Measurements from ENCODE around the gene ARHGEF19.

ARHGEF19 gene

DNA sequence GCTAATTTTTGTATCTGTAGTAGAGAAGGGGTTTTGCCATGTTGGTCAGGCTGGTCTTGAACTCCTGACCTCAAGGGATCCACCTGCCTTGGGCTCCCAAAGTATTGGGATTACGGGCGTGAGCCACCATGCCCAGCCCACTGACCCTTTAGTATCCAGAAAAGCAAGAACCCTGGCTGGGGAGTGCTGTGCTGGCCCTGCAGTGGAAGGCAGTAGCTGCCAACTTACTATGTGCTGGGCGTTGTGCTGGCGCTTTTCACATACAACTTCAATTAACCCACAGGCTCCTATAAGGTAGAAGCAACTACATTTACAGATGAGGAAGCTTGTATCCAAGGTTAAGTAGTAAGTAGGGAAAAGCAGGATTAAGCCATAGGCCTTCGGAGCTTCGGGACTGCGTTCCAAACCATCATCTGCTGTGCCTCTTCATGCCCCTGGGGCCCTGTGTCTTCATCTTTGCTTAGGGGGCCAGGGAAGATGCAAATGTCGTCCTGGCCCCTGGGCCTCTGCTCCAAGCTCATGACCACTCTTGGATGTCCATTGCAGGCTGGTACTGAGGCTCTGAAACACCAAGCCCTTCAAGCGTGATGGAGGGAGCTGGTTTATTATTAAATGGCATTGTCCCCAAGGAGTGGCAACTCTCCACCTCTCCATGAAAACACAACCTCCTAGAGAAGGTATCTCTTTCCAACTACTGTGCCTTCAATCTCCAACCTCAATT is 33.2 kb upstream of the ARHGEF19 start:
- ATAC-seq, result no peak
- no peak for TF ChIP-seq PPARA (CRISPR knock-in tag; IDR thresholded peaks at IDR 0.05; ENCODE audit: borderline replicate concordance)
- TF ChIP-seq ARNTL (CRISPR knock-in tag; IDR thresholded peaks at IDR 0.05; ENCODE audit: borderline replicate concordance, low read depth), result no peak
- TF ChIP-seq ZNF70 (CRISPR knock-in tag; IDR thresholded peaks at IDR 0.05), result no peak
- TF ChIP-seq ESRRG (CRISPR knock-in tag; IDR thresholded peaks at IDR 0.05), result no peak
- TF ChIP-seq TCF4 (CRISPR knock-in tag; IDR thresholded peaks at IDR 0.05; ENCODE audit: borderline replicate concordance), result no peak
- TF ChIP-seq TSHZ2 (CRISPR knock-in tag; IDR thresholded peaks at IDR 0.05), result no peak
- TF ChIP-seq ZFP3 (CRISPR knock-in tag; IDR thresholded peaks at IDR 0.05), result no peak
- TF ChIP-seq, protein P1, sequence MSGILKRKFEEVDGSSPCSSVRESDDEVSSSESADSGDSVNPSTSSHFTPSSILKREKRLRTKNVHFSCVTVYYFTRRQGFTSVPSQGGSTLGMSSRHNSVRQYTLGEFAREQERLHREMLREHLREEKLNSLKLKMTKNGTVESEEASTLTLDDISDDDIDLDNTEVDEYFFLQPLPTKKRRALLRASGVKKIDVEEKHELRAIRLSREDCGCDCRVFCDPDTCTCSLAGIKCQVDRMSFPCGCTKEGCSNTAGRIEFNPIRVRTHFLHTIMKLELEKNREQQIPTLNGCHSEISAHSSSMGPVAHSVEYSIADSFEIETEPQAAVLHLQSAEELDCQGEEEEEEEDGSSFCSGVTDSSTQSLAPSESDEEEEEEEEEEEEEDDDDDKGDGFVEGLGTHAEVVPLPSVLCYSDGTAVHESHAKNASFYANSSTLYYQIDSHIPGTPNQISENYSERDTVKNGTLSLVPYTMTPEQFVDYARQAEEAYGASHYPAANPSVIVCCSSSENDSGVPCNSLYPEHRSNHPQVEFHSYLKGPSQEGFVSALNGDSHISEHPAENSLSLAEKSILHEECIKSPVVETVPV (CRISPR knock-in tag; IDR thresholded peaks at IDR 0.05), result no peak
- TF ChIP-seq, protein P2, sequence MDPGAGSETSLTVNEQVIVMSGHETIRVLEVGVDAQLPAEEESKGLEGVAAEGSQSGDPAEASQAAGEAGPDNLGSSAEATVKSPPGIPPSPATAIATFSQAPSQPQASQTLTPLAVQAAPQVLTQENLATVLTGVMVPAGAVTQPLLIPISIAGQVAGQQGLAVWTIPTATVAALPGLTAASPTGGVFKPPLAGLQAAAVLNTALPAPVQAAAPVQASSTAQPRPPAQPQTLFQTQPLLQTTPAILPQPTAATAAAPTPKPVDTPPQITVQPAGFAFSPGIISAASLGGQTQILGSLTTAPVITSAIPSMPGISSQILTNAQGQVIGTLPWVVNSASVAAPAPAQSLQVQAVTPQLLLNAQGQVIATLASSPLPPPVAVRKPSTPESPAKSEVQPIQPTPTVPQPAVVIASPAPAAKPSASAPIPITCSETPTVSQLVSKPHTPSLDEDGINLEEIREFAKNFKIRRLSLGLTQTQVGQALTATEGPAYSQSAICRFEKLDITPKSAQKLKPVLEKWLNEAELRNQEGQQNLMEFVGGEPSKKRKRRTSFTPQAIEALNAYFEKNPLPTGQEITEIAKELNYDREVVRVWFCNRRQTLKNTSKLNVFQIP (CRISPR knock-in tag; IDR thresholded peaks at IDR 0.05; ENCODE audit: borderline replicate concordance, low read depth), result no peak
- no peak for TF ChIP-seq CREB5 (CRISPR knock-in tag; IDR thresholded peaks at IDR 0.05; ENCODE audit: low read depth)

DNA sequence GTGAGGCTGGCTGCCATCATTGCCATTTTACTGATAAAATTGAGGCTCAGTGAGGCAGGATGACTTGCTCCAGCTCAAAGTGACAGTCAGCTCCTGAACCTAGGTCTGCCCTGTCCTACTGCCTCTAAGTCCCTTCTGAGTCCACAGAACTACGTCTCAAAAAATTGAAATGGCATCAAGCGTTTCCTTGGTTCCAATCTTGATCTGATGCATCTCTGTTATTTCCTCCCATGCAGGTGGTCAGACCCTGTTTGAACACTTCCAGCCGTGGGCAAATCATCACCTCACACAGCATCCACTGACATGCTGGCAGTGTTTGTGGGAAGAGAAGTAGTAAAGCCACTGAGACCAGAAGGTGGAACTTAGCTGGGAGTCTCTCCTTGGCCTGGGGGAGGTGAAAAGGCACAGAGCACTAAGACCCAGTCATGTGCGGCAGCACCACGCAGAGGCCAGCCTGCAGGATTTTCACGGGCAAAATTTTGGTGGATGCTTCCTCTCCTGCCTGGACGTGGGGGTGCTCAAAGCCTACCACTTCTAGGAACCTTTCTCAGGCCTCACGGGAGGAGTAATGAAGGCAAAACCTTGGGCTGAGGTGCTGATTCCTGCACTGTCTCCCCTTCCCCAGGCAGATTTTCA is 32.3 kb upstream of the ARHGEF19 start:
- ATAC-seq, result no peak
- TF ChIP-seq ISL1 (CRISPR knock-in tag; IDR thresholded peaks at IDR 0.05), result no peak
- no peak for TF ChIP-seq PATZ1 (CRISPR knock-in tag; IDR thresholded peaks at IDR 0.05; ENCODE audit: borderline replicate concordance)
- no peak for TF ChIP-seq ZFP3 (CRISPR knock-in tag; IDR thresholded peaks at IDR 0.05)
- no peak for TF ChIP-seq ZNF8 (CRISPR knock-in tag; IDR thresholded peaks at IDR 0.05)
- TF ChIP-seq TSHZ2 (CRISPR knock-in tag; IDR thresholded peaks at IDR 0.05), result no peak
- no peak for TF ChIP-seq CREB5 (CRISPR knock-in tag; IDR thresholded peaks at IDR 0.05; ENCODE audit: low read depth)
- TF ChIP-seq ESRRG (CRISPR knock-in tag; IDR thresholded peaks at IDR 0.05), result no peak
- TF ChIP-seq ZNF565 (CRISPR knock-in tag; conservative IDR thresholded peaks at IDR 0.05; ENCODE audit: low read depth), result no peak
- no peak for TF ChIP-seq BACH2 (CRISPR knock-in tag; IDR thresholded peaks at IDR 0.05; ENCODE audit: borderline replicate concordance)
- no peak for TF ChIP-seq ZFP30 (CRISPR knock-in tag; IDR thresholded peaks at IDR 0.05)
- TF ChIP-seq ZNF70 (CRISPR knock-in tag; IDR thresholded peaks at IDR 0.05), result no peak
- TF ChIP-seq, protein P1 (CRISPR knock-in tag; IDR thresholded peaks at IDR 0.05), result no peak
- TF ChIP-seq RARB (CRISPR knock-in tag; IDR thresholded peaks at IDR 0.05), result no peak
- no peak for TF ChIP-seq PPARA (CRISPR knock-in tag; IDR thresholded peaks at IDR 0.05; ENCODE audit: borderline replicate concordance)
